T-helper 1 cell treated with Interleukin-12 subunit alpha and Interleukin-12 subunit beta and Interleukin-4 antibody, amounts not matched to agents 30 ng/mL and 1 ng/mL, for 36 hours (primary cell): Measurements from ENCODE around the gene CD58. TPM values are rescaled to one million over a fixed set of nuclear protein-coding genes. Genes with fewer than 3 reads are reported as not detected.
"Not testable (repeated sequence)": the region's sequence is repeated elsewhere in the genome, so short reads cannot be mapped to it uniquely, and the experiment has no call there.

Experiments
- intact Hi-C: fragments of 100-400 bp; cut with micrococcal nuclease; formaldehyde crosslinking; loops from one replicate; pipeline ENCODE4 v1.15.1; 2024
- total RNA-seq: library from RNA; stranded (reverse); gene quantifications from 2 replicates; pipeline ENCODE4 v1.2.3, GENCODE V29; 2022

CD58 gene
- total RNA-seq, 1 donor from 2014 or later = 60.8 TPM

- intact Hi-C loops = not testable (repeated sequence)
These were observed 22.6 kb upstream of the CD58 start for GRCh38 chr1:116593401-116593800.

- intact Hi-C loops = not testable (repeated sequence)
These were observed 21.3 kb upstream of the CD58 start for GRCh38 chr1:116591951-116592605.

GRCh38 chr1:116591006-116591950 is 20.5 kb upstream of the CD58 start:
- intact Hi-C loops = not testable (repeated sequence)

GRCh38 chr1:116590359-116591005 is 19.7 kb upstream of the CD58 start:
- intact Hi-C loops = not testable (repeated sequence)

- intact Hi-C loops = not testable (repeated sequence)
These were observed 18.4 kb upstream of the CD58 start for GRCh38 chr1:116589101-116589735.

GRCh38 chr1:116587501-116588227 is 16.8 kb upstream of the CD58 start:
- intact Hi-C loops = no loop called here

DNA sequence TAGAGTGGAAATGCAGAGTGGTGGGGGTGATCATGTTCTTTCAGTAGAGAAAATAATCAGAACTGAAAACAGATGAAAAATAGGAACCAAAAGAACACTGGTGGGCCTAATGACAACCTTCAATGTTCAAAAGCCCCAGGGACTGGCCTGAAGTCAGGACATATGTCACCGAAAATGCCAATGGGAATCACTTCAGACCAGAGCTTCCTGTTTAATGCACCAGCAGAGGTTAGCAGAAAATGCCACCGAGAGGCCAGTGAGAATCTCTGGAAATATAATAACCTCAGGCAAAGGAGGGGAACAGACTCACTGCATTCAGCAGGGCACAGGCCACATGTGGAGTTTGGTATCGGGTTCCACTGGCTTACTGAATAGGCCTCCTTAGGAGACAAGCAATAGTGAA is 15.9 kb upstream of the CD58 start:
- intact Hi-C loops = no loop called here

DNA sequence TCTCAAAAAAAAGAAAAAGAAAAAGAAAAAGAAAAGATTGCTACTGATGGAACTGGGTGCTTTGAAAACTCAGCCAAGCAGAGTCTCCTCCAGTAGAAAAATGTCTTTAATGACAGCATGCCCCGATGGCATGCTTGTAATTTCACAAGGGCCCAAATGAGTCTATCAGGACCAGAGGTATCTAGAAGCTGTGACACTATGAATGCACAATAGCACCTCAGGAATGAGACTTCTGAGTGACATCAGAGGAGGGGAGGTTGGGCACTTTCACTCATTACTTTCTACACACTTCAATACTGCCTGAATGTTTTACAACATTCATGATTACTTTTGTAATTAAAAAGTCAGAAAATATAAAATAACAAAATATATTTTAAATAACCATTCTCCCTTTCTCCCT is 15.1 kb upstream of the CD58 start:
- intact Hi-C loops = no loop called here

DNA sequence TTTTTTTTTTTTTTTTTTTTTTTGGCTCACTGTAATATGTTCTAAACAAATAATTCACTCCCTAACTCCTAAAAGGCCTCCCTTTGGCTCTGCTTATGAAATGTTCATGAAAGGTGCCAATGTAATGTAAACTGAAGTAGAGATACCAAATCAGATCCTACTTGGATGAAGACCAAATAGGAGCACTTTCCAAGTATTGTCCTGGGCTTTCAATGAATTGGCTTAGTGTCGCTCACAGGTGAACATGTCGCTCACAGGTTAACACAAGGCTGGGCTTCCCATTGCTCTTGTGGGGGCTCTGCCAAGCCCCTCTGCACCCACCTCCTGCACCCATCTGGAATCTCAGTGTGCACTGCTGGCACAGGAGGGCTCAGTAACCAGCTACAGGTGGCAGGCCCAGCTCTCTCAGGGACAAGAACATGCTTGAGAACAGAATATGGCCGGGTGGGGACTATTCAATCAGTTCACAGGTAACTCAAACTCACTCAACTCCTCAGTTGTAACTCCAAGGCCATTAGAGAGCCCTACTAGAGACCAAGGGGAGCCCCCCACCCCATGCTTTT is 10.6 kb upstream of the CD58 start:
- intact Hi-C loops = no loop called here

- intact Hi-C loops = no loop called here
These were observed 9.9 kb upstream of the CD58 start for GRCh38 chr1:116580446-116581322.

DNA sequence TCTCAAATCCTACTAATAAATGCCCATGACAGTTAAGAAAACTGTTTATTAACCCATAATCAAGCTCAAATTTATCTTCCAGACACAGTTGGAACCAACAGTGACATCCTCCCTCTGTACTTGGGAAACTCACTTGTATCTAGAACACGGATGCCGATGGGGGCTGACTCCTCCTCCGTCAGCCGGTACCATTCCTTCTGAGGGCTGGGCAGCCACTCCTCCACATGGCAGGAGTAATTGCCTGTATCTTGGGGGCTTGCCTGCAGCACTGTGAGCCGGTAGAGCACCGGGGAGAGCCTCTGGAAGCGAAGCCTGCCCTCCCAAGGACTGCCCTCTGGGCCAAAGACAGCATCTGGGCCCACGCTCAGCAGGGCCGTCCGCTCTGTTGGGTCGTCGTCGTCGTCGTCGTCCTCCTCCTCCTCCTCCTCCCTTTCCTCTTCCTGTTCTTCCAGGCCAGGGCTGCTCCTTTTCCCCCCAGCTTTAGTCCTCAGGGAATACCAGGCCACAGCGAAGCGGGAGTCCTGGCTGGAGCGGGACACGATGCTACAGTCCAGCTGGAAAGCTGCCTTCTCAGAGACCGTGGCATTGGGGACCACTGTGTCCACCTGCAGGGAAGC is 8.5 kb upstream of the CD58 start:
- intact Hi-C loops = loop anchor here (10.0 kb wide), 1 partner anchor 1085 kb away; no protein-coding TSS in a partner anchor

- intact Hi-C loops = loop anchor here (10.0 kb wide), 1 partner anchor 1086 kb away; no protein-coding TSS in a partner anchor
These were observed 7.8 kb upstream of the CD58 start for GRCh38 chr1:116578581-116578980.

GRCh38 chr1:116577759-116578314 is 7.0 kb upstream of the CD58 start:
- intact Hi-C loops = loop anchor here (10.0 kb wide), 1 partner anchor 1087 kb away; no protein-coding TSS in a partner anchor

DNA sequence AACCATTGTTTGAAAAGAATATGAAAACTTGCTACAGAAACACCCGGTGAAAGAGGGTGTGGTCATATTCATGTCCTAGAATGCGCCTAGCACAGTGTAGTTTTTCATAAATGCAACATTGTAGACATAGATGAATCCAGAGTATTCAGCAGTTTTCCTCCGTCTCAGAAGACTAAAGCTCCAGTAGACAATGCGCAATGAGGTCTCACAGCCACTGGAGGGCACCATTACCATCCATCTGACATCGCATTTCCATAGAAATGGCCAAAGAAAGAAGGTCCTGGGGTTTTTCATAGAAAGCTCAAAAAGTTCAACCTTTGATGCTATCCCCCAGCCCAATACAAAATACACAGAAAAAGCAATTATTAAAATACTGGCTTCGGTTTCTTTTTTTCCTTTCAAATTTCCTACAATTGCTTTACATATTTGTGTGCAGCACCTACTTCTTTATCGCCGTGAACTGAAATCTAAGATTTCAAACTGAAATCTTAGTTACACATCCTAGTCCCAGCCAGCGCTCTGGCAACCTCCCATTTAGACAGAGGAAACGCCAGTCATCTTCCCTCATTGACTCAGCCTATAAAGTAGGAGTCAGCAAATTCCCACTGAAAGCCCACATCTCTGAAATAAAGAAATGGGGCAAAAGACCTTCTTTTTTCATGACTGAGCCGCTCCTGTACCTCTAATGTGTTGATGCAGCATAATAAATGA is 3.9 kb upstream of the CD58 start:
- intact Hi-C loops = loop anchor here (1.0 to 10.0 kb wide), 15 partner anchors 22 to 1090 kb away; partner anchors contain the start of genes CD101, IGSF3, TRIM45 and TTF2

DNA sequence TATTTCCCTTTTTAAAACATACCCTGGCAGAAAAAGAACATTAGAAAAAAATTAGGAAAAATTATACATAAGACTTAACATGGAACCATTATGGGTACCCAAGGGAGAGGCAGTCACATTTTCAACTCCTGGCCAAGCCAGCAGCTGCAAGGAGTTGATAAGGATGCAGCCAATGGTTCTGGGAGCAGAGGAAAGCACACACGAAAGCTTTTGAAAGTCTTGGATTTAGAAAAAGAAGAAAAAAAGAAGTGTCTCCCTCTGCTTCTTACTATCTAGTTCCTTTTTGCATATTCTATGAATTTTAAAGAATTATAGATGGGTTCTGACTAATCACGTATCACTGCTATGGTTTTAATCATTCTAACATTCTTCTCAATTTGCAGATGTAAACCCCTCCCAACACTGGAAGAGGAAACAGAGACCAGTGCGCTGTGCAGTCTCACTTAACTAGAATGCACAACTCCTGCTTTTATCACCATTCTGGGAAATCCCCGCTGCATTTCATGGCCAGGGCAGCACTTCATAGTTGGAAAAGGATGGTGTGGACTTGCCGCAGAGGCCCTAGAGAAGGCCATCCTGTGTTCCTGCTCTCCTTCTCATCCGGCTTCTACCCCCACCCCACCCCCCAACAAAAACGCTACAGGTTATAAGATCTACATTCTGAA is 2.7 kb upstream of the CD58 start:
- intact Hi-C loops = loop anchor here (1.0 to 10.0 kb wide), 16 partner anchors 23 to 1091 kb away; partner anchors contain the start of genes CD101, IGSF3, TRIM45 and TTF2

GRCh38 chr1:116572771-116573430 is 2.1 kb upstream of the CD58 start:
- intact Hi-C loops = loop anchor here (1.0 to 10.0 kb wide), 6 partner anchors 35 to 1092 kb away; partner anchors contain the start of gene CD101
